Kidney (tissue), 14 donors: ENCODE data around the gene CCDC85A. TPM values are rescaled to one million over a fixed set of nuclear protein-coding genes. Genes with fewer than 3 reads are reported as not detected.

Experiments
- DNase-seq, 5 donors: peaks; one replicate each; pipeline ENCODE4 v3.0.0-alpha.2; 2013 to 2020
- FAIRE-seq: peaks from 2 replicates; lab custom pipeline; 2012; peaks lifted over from hg19 to GRCh38; lab: Jason Lieb, UNC
- H3K27ac ChIP-seq, 2 donors: one replicate each; pipeline ENCODE4 v1.7.0; 2013; ENCODE audit warnings: low read depth in 2 of 2, low read length in 2 of 2, inconsistent platforms in 1 of 2
- H3K27me3 ChIP-seq: one replicate; pipeline ENCODE4 v1.7.1; 2013; ENCODE audit warnings: low read length, inconsistent platforms; ENCODE audit not compliant: control insufficient read depth, insufficient read depth
- H3K36me3 ChIP-seq, 3 donors: one replicate each; pipeline versions ENCODE4 v1.7.0 to v1.7.1; 2013; ENCODE audit warnings: low read length in 3 of 3, control low read depth in 1 of 3, inconsistent platforms in 1 of 3; ENCODE audit not compliant: insufficient read depth in 3 of 3, control insufficient read depth in 2 of 3
- H3K4me1 ChIP-seq, 3 donors: one replicate each; pipeline versions ENCODE4 v1.7.0 to v1.7.1; 2013; ENCODE audit warnings: low read length in 3 of 3, inconsistent platforms in 1 of 3, low read depth in 1 of 3; ENCODE audit not compliant: control insufficient read depth in 2 of 3, insufficient read depth in 2 of 3
- H3K4me3 ChIP-seq, 3 donors: one replicate each; pipeline versions ENCODE4 v1.7.0 to v1.8.1; 2013; ENCODE audit warnings: low read length in 3 of 3, control low read depth in 1 of 3, inconsistent platforms in 1 of 3
- H3K9ac ChIP-seq, 3 donors: one replicate each; pipeline versions ENCODE4 v1.7.0 to v1.7.1; 2013; ENCODE audit warnings: low read length in 3 of 3, control low read depth in 1 of 3, inconsistent platforms in 1 of 3
- H3K9me3 ChIP-seq, 3 donors: one replicate each; pipeline versions ENCODE4 v1.7.0 to v1.7.1; 2013; ENCODE audit warnings: low read length in 3 of 3, control low read depth in 1 of 3, inconsistent platforms in 1 of 3; ENCODE audit not compliant: control insufficient read depth in 2 of 3, insufficient read depth in 1 of 3
- CTCF ChIP-seq: IDR thresholded peaks from 3 replicates; pipeline ENCODE4 v1.5.1; 2012; ENCODE audit warnings: mild to moderate bottlenecking, moderate library complexity, borderline replicate concordance; ENCODE audit not compliant: insufficient read depth; ENCODE audit errors: extremely low read depth
- intact Hi-C: fragments of 100-400 bp; cut with DNase I; formaldehyde crosslinking; loops from one replicate; pipeline ENCODE4 v1.11.1; 2022
- polyA plus RNA-seq: library from polyadenylated mRNA; stranded (reverse); fragments of 350-450 nt; fragmentation: Illumina TruSeq; extraction: RNeasy Lipid Tissue Mini Kit (QIAGEN cat#74804); gene quantifications from one replicate; pipeline ENCODE4 v1.2.3, GENCODE V29; 2014; ENCODE audit warnings: low read depth, low replicate concordance; ENCODE audit not compliant: insufficient read depth
- total RNA-seq: library from RNA; stranded (reverse); fragmentation: NEBNext Ultra II Directional; extraction: Animal tissue kit (Norgen Biotek cat#: 25700); gene quantifications from one replicate; pipeline ENCODE4 v1.2.1, GENCODE V29; 2021
- donor health status: control.
- donor health status: control.
- donor health status: control.
- donor health status: control.
- donor health status: control.
- donor health status: DM: yes; HTN: yes; CAD: no.
- donor health status: Normal renal cell carcinoma (clear cell type).

The CCDC85A gene
- total and polyA plus RNA-seq, 2 donors from 2014 or later, result 0.65 to 2.1 TPM

- no peaks in the 10 kb centered on the region for H3K4me1 ChIP-seq
- H3K9ac ChIP-seq, result no peak overlapping the region
- H3K9me3 ChIP-seq, result no peaks in the 10 kb centered on the region
- no peak for FAIRE-seq
- intact Hi-C loops, result no loop called here
- H3K27ac ChIP-seq, result no peak overlapping the region
- H3K4me3 ChIP-seq, result no peak overlapping the region
- H3K27me3 ChIP-seq, result no peaks in the 10 kb centered on the region
- H3K36me3 ChIP-seq, result no peaks in the 10 kb centered on the region
- TF ChIP-seq CTCF, result no peak
- DNase-seq, result no peak
These were observed 232.8 kb downstream of the CCDC85A start for GRCh38 chr2:56416500-56417176.
